Osteoblast (primary cell): Measurements from ENCODE around the gene RPGRIP1L. TPM values are rescaled to one million over a fixed set of nuclear protein-coding genes. Genes with fewer than 3 reads are reported as not detected.

ENCODE experiments used
- DNase-seq: peaks from one replicate; pipeline ENCODE4 v3.0.0; 2011; ENCODE audit warnings: low spot score, mixed read lengths; ENCODE audit not compliant: insufficient read length; ENCODE audit errors: missing footprints
- H2AFZ ChIP-seq: 2 replicates; pipeline ENCODE4 v1.6.0; 2011; ENCODE audit warnings: mild to moderate bottlenecking, low read length
- H3K27ac ChIP-seq: 2 replicates; pipeline ENCODE4 v1.5.1; 2011; ENCODE audit warnings: mild to moderate bottlenecking, low read depth, low read length, moderate library complexity
- H3K27me3 ChIP-seq: 2 replicates; pipeline ENCODE4 v1.6.0; 2012; ENCODE audit warnings: mild to moderate bottlenecking, control low read depth, inconsistent platforms, low read length, moderate library complexity; ENCODE audit not compliant: insufficient read depth
- H3K36me3 ChIP-seq: 2 replicates; pipeline ENCODE4 v1.5.1; 2011; ENCODE audit warnings: mild to moderate bottlenecking, low read length, control low read depth, moderate library complexity; ENCODE audit not compliant: insufficient read depth
- H3K4me1 ChIP-seq: 2 replicates; pipeline ENCODE4 v1.5.1; 2011; ENCODE audit warnings: mild to moderate bottlenecking, low read length, control low read depth, moderate library complexity; ENCODE audit not compliant: insufficient read depth
- H3K4me2 ChIP-seq: 2 replicates; pipeline ENCODE4 v1.6.0; 2011; ENCODE audit warnings: mild to moderate bottlenecking, low read length; ENCODE audit not compliant: insufficient read depth
- H3K4me3 ChIP-seq: fragments of 200-600 bp; sonication (generic); 3 replicates; pipeline ENCODE4 v1.5.1; 2012; ENCODE audit warnings: mild to moderate bottlenecking, low read length, inconsistent platforms; ENCODE audit not compliant: insufficient read depth
- H3K79me2 ChIP-seq: 2 replicates; pipeline ENCODE4 v1.6.0; 2012; ENCODE audit warnings: mild to moderate bottlenecking, low read length, control low read depth, inconsistent platforms; ENCODE audit not compliant: insufficient read depth
- H3K9me3 ChIP-seq: 2 replicates; pipeline ENCODE4 v1.5.1; 2011; ENCODE audit warnings: low read depth, low read length, control low read depth
- H4K20me1 ChIP-seq: 2 replicates; pipeline ENCODE4 v1.6.0; 2012; ENCODE audit warnings: mild to moderate bottlenecking, low read length, control low read depth; ENCODE audit not compliant: insufficient read depth
- total RNA-seq: library from RNA; depleted of rRNA; stranded (reverse); fragments of >200 nt; gene quantifications from 2 replicates; pipeline ENCODE4 v1.2.3, GENCODE V29; 2012
- TF ChIP-seq, protein P1 (sequence below): IDR thresholded peaks from 2 replicates; pipeline ENCODE4 v1.5.1; 2011; ENCODE audit warnings: mild to moderate bottlenecking, low read depth, low read length, moderate library complexity; ENCODE audit errors: extremely low read depth

The RPGRIP1L gene
- total RNA-seq, 1 donor: 14.1 TPM

DNA sequence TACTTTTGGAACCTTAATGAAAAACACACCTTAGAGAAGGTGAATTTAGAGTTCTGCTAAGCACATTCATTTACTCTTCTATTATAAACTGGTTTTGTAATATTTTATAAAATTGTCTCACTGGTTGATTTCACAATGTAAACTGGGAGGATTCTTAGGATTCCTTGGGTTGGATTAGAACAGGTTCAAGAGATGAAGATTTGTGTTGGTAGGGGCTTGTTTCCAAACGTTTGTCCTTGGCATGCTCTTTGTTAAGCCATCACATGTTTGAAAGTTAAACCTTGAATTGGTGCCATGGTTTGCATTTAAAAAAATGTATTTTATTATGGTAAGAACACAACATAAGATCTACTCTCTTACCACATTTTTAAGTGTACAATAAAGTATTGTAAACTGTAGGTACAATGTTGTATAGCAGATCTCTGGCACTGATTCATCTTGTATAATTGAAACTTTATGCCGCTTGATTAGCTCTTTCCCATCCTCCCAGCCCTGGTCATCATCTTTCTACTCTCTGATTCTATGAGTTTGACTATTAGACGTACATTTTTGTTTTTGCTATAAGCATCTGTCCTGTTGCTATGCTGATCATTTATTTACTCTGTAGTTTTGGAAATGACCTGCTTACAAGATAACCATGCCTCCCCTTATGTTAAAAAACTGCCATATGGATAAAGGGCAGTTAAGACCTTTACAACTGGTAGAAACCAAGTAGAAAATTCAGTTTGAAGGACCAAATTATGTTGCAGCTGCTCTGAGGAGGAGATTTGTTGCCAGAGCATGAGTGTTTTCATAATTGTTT is 9.9 kb upstream of the RPGRIP1L start:
- no peaks in the 10 kb centered on the region for H3K9me3 ChIP-seq
- no peak overlapping the region for H3K4me2 ChIP-seq
- H4K20me1 ChIP-seq: peaks cover 18% of the 10 kb centered on the region
- no peaks in the 10 kb centered on the region for H3K36me3 ChIP-seq
- no peak overlapping the region for H2AFZ ChIP-seq
- no peak overlapping the region for H3K4me3 ChIP-seq
- TF ChIP-seq, protein P1, sequence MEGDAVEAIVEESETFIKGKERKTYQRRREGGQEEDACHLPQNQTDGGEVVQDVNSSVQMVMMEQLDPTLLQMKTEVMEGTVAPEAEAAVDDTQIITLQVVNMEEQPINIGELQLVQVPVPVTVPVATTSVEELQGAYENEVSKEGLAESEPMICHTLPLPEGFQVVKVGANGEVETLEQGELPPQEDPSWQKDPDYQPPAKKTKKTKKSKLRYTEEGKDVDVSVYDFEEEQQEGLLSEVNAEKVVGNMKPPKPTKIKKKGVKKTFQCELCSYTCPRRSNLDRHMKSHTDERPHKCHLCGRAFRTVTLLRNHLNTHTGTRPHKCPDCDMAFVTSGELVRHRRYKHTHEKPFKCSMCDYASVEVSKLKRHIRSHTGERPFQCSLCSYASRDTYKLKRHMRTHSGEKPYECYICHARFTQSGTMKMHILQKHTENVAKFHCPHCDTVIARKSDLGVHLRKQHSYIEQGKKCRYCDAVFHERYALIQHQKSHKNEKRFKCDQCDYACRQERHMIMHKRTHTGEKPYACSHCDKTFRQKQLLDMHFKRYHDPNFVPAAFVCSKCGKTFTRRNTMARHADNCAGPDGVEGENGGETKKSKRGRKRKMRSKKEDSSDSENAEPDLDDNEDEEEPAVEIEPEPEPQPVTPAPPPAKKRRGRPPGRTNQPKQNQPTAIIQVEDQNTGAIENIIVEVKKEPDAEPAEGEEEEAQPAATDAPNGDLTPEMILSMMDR: no peak
- H3K27ac ChIP-seq: no peak overlapping the region
- H3K79me2 ChIP-seq: peaks cover 84% of the 10 kb centered on the region
- H3K27me3 ChIP-seq: no peaks in the 10 kb centered on the region
- DNase-seq: no peak
- H3K4me1 ChIP-seq: no peaks in the 10 kb centered on the region

DNA sequence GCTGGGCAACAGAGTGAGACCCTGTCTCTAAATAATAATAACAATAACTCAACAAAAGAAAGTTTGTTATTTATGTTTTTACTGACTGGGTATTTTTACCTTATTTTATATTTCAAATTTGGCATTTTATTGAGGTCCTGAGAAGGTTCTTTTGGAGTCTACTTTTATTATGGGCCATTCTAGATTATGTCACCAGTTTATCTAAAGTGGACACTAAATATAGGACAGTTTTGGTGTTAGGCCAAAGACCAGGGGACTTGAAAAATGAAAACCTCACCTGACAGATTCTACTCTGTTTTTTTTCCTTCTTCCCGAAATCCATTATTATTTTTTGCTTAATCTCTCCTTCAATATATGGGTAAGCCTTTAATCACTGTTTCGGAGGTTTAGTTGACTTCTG is 8.4 kb upstream of the RPGRIP1L start:
- Histone ChIP-seq H3K4me3 (no peak overlapping the region), H3K79me2 (peaks cover 87% of the 10 kb centered on the region), H3K27me3 (no peaks in the 10 kb centered on the region), H3K4me1 (no peaks in the 10 kb centered on the region), H3K9me3 (no peaks in the 10 kb centered on the region), H2AFZ (no peak overlapping the region), H3K27ac (no peak overlapping the region), H3K4me2 (no peak overlapping the region), H3K36me3 (no peaks in the 10 kb centered on the region), H4K20me1 (peaks cover 18% of the 10 kb centered on the region)
- TF ChIP-seq, protein P1: no peak
- DNase-seq: no peak

DNA sequence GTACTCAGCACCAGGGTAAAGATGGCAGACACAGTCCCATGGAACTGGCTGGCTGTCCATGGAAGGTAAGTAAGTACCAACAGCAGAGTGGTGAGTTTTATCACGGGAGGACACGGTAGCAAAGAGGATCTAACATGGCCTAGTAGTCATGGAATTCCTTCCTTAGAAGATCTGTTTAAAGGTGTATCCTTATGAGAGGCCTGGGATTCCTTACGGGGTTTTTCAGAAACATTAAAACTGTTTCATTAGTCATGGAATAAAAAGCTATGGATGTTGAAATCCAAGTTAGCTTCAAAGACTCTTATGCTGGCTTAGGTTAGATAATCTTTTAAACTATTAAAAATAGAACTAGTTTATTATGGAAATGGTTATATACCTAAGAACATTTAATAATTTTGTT is 7.7 kb upstream of the RPGRIP1L start:
- Histone ChIP-seq H3K9me3 (no peaks in the 10 kb centered on the region), H3K4me3 (no peak overlapping the region), H3K27ac (no peak overlapping the region), H3K79me2 (peaks cover 92% of the 10 kb centered on the region), H3K27me3 (no peaks in the 10 kb centered on the region), H3K36me3 (peaks cover 4% of the 10 kb centered on the region), H2AFZ (no peak overlapping the region), H4K20me1 (peaks cover 18% of the 10 kb centered on the region), H3K4me1 (no peaks in the 10 kb centered on the region), H3K4me2 (no peak overlapping the region)
- TF ChIP-seq, protein P1: no peak
- DNase-seq: no peak

DNA sequence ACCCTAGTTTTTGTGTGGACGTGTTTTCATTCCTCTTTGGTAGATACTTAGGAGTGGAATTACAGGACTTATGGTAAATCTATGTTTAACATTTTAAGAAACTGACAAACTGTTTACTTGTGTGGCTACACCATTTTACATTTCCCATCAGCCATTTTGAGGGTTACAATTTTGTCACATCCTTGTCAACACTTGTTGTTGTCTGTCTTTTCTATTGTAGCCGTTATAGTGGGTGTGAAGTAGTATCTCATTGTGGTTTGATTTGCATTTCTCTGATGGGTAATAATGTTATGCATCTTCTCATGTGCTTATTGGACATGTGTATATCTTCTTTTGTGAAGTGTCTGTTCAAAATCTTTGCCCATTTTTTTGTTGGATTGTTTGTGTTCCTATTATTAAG is 4.8 kb upstream of the RPGRIP1L start:
- peaks cover 4% of the 10 kb centered on the region for H3K36me3 ChIP-seq
- no peak overlapping the region for H3K27ac ChIP-seq
- DNase-seq: no peak
- H3K4me3 ChIP-seq: no peak overlapping the region
- H3K4me1 ChIP-seq: peaks cover 9% of the 10 kb centered on the region
- peaks cover 89% of the 10 kb centered on the region for H3K79me2 ChIP-seq
- no peaks in the 10 kb centered on the region for H3K27me3 ChIP-seq
- H3K9me3 ChIP-seq: no peaks in the 10 kb centered on the region
- peaks cover 10% of the 10 kb centered on the region for H4K20me1 ChIP-seq
- no peak overlapping the region for H2AFZ ChIP-seq
- TF ChIP-seq, protein P1: no peak
- H3K4me2 ChIP-seq: no peak overlapping the region
